ENCODE data around the gene USH2A. TPM values are rescaled to one million over a fixed set of nuclear protein-coding genes. Genes with fewer than 3 reads are reported as not detected.

The USH2A gene
- total RNA-seq, 2 experiments from 2014 or later, result not detected

GRCh38 chr1:215625949-215626348 lies 797.3 kb downstream of the USH2A start:
- Mint-ChIP-seq H3K27me3 (no peaks in the 10 kb centered on the region), H3K4me1 (no peaks in the 10 kb centered on the region), H3K9me3 (no peaks in the 10 kb centered on the region), H3K36me3 (ENCODE audit: low read depth) (no peaks in the 10 kb centered on the region), H3K4me3 (no peak overlapping the region), H3K27ac (no peak overlapping the region)
- ChIA-PET POLR2A (no interaction called here), CTCF (no interaction called here)
- DNase-seq, result no peak

- H3K4me1 Mint-ChIP-seq, result peaks cover 3% of the 10 kb centered on the region
- peaks cover 3% of the 10 kb centered on the region for H3K36me3 Mint-ChIP-seq (ENCODE audit: low read depth)
- ChIA-PET CTCF (no interaction called here), POLR2A (no interaction called here)
- no peak for DNase-seq
- no peaks in the 10 kb centered on the region for H3K9me3 Mint-ChIP-seq
- H3K27me3 Mint-ChIP-seq, result no peaks in the 10 kb centered on the region
- no peak overlapping the region for H3K27ac Mint-ChIP-seq
- H3K4me3 Mint-ChIP-seq, result no peak overlapping the region
Measured at GRCh38 chr1:215623162-215623561, 800.1 kb downstream of the USH2A start.

GRCh38 chr1:215617979-215618378 lies 805.3 kb downstream of the USH2A start:
- ChIA-PET POLR2A (no interaction called here), CTCF (no interaction called here)
- no peaks in the 10 kb centered on the region for H3K27me3 Mint-ChIP-seq
- DNase-seq, result no peak
- H3K4me1 Mint-ChIP-seq, result peaks cover 9% of the 10 kb centered on the region
- H3K9me3 Mint-ChIP-seq, result no peaks in the 10 kb centered on the region
- H3K4me3 Mint-ChIP-seq, result no peak overlapping the region
- peaks cover 4% of the 10 kb centered on the region for H3K36me3 Mint-ChIP-seq (ENCODE audit: low read depth)
- no peak overlapping the region for H3K27ac Mint-ChIP-seq

GRCh38 chr1:215612391-215612790 lies 810.9 kb downstream of the USH2A start:
- peaks cover 7% of the 10 kb centered on the region for H3K36me3 Mint-ChIP-seq (ENCODE audit: low read depth)
- no peaks in the 10 kb centered on the region for H3K27me3 Mint-ChIP-seq
- POLR2A ChIA-PET, result no interaction called here

GRCh38 chr1:215608646-215609045 lies 814.6 kb downstream of the USH2A start:
- H3K36me3 Mint-ChIP-seq (ENCODE audit: low read depth), result peaks cover 7% of the 10 kb centered on the region
- ChIA-PET POLR2A (no interaction called here), CTCF (no interaction called here)
- no peaks in the 10 kb centered on the region for H3K9me3 Mint-ChIP-seq
- DNase-seq, result no peak
- H3K27me3 Mint-ChIP-seq, result no peaks in the 10 kb centered on the region
- no peak overlapping the region for H3K27ac Mint-ChIP-seq
- no peak overlapping the region for H3K4me3 Mint-ChIP-seq
- no peaks in the 10 kb centered on the region for H3K4me1 Mint-ChIP-seq

More at GRCh38 chr1:215612391-215612790, 810.9 kb downstream of the USH2A start:
- Mint-ChIP-seq H3K9me3 (no peaks in the 10 kb centered on the region), H3K4me1 (peaks cover 2% of the 10 kb centered on the region), H3K27ac (no peak overlapping the region), H3K4me3 (no peak overlapping the region)
- DNase-seq, result no peak
- CTCF ChIA-PET, result no interaction called here

GRCh38 chr1:215607412-215607811 lies 815.8 kb downstream of the USH2A start:
- no peaks in the 10 kb centered on the region for H3K9me3 Mint-ChIP-seq

GRCh38 chr1:215606564-215607168 lies 816.6 kb downstream of the USH2A start:
- H3K4me1 Mint-ChIP-seq, result no peaks in the 10 kb centered on the region
- no peak overlapping the region for H3K4me3 Mint-ChIP-seq
- H3K27me3 Mint-ChIP-seq, result no peaks in the 10 kb centered on the region
- DNase-seq, result no peak
- H3K27ac Mint-ChIP-seq, result no peak overlapping the region
- ChIA-PET POLR2A (no interaction called here), CTCF (interaction anchor here (0.6 kb wide), 1 partner anchor 585 kb away, joined by 3 read pairs; no protein-coding TSS in a partner anchor)
- H3K9me3 Mint-ChIP-seq, result no peaks in the 10 kb centered on the region
- no peaks in the 10 kb centered on the region for H3K36me3 Mint-ChIP-seq (ENCODE audit: low read depth)

More at GRCh38 chr1:215607412-215607811, 815.8 kb downstream of the USH2A start:
- H3K27me3 Mint-ChIP-seq, result no peaks in the 10 kb centered on the region
- ChIA-PET POLR2A (no interaction called here), CTCF (interaction anchor here (0.6 to 1.0 kb wide), 2 partner anchors 40 to 584 kb away, joined by 3 read pairs; partner anchors contain the start of gene KCTD3)
- no peak for DNase-seq
- H3K4me1 Mint-ChIP-seq, result no peaks in the 10 kb centered on the region
- peaks cover 2% of the 10 kb centered on the region for H3K36me3 Mint-ChIP-seq (ENCODE audit: low read depth)
- no peak overlapping the region for H3K27ac Mint-ChIP-seq
- no peak overlapping the region for H3K4me3 Mint-ChIP-seq

GRCh38 chr1:215606036-215606435 lies 817.2 kb downstream of the USH2A start:
- Mint-ChIP-seq H3K27ac (no peak overlapping the region), H3K4me3 (no peak overlapping the region), H3K9me3 (no peaks in the 10 kb centered on the region), H3K4me1 (no peaks in the 10 kb centered on the region), H3K27me3 (no peaks in the 10 kb centered on the region), H3K36me3 (ENCODE audit: low read depth) (no peaks in the 10 kb centered on the region)
- no peak for DNase-seq
- POLR2A ChIA-PET, result no interaction called here
- CTCF ChIA-PET, result no interaction called here

- Mint-ChIP-seq H3K27ac (no peak overlapping the region), H3K4me3 (no peak overlapping the region), H3K9me3 (no peaks in the 10 kb centered on the region), H3K27me3 (no peaks in the 10 kb centered on the region), H3K4me1 (no peaks in the 10 kb centered on the region), H3K36me3 (ENCODE audit: low read depth) (no peaks in the 10 kb centered on the region)
- no peak for DNase-seq
- ChIA-PET CTCF (no interaction called here), POLR2A (interaction anchor here (0.5 kb wide), 1 partner anchor 1871 kb away, joined by 3 read pairs; no protein-coding TSS in a partner anchor)
Measured at GRCh38 chr1:215605011-215605621, 818.1 kb downstream of the USH2A start.

GRCh38 chr1:215603319-215603718 lies 819.9 kb downstream of the USH2A start:
- Mint-ChIP-seq H3K27me3 (no peaks in the 10 kb centered on the region), H3K9me3 (no peaks in the 10 kb centered on the region), H3K4me3 (no peak overlapping the region), H3K36me3 (ENCODE audit: low read depth) (no peaks in the 10 kb centered on the region), H3K4me1 (no peaks in the 10 kb centered on the region), H3K27ac (no peak overlapping the region)
- CTCF ChIA-PET, result interaction anchor here (2.0 kb wide), 1 partner anchor 9 kb away, joined by 5 read pairs; no protein-coding TSS in a partner anchor
- POLR2A ChIA-PET, result no interaction called here
- DNase-seq, result no peak

- CTCF ChIA-PET, result no interaction called here
- Mint-ChIP-seq H3K9me3 (no peaks in the 10 kb centered on the region), H3K27ac (no peak overlapping the region), H3K36me3 (ENCODE audit: low read depth) (peaks cover 5% of the 10 kb centered on the region), H3K27me3 (no peaks in the 10 kb centered on the region), H3K4me1 (no peaks in the 10 kb centered on the region), H3K4me3 (no peak overlapping the region)
- POLR2A ChIA-PET, result no interaction called here
- no peak for DNase-seq
Measured at GRCh38 chr1:215601276-215601675, 822.0 kb downstream of the USH2A start.

- peaks cover 5% of the 10 kb centered on the region for H3K36me3 Mint-ChIP-seq (ENCODE audit: low read depth)
- CTCF ChIA-PET, result interaction anchor here (1.0 kb wide), 1 partner anchor 107 kb away, joined by 3 read pairs; no protein-coding TSS in a partner anchor
- DNase-seq, result no peak
- H3K4me1 Mint-ChIP-seq, result no peaks in the 10 kb centered on the region
- POLR2A ChIA-PET, result interaction anchor here (0.6 kb wide), 1 partner anchor 15 kb away, joined by 4 read pairs; no protein-coding TSS in a partner anchor
- no peaks in the 10 kb centered on the region for H3K9me3 Mint-ChIP-seq
- no peak overlapping the region for H3K4me3 Mint-ChIP-seq
- no peak overlapping the region for H3K27ac Mint-ChIP-seq
- no peaks in the 10 kb centered on the region for H3K27me3 Mint-ChIP-seq
Measured at GRCh38 chr1:215600867-215601266, 822.4 kb downstream of the USH2A start.

- Mint-ChIP-seq H3K27me3 (no peaks in the 10 kb centered on the region), H3K9me3 (no peaks in the 10 kb centered on the region), H3K4me1 (no peaks in the 10 kb centered on the region), H3K36me3 (ENCODE audit: low read depth) (peaks cover 5% of the 10 kb centered on the region), H3K27ac (no peak overlapping the region), H3K4me3 (no peak overlapping the region)
- POLR2A ChIA-PET, result interaction anchor here (0.6 kb wide), 1 partner anchor 14 kb away, joined by 4 read pairs; no protein-coding TSS in a partner anchor
- CTCF ChIA-PET, result interaction anchor here (0.6 to 1.0 kb wide), 2 partner anchors 55 to 108 kb away, joined by 3 read pairs; no protein-coding TSS in a partner anchor
- no peak for DNase-seq
Measured at GRCh38 chr1:215600258-215600792, 822.9 kb downstream of the USH2A start.

Data from activated CD4-positive, alpha-beta T cell treated with anti-CD3 and anti-CD28 coated beads, Interleukin-2, amount 10 ng/mL, durations not matched to agents 7 days and 5 days (primary cell).